ENCODE measurements around the gene TNFRSF9. TPM values are rescaled to one million over a fixed set of nuclear protein-coding genes. Genes with fewer than 3 reads are reported as not detected.

The TNFRSF9 gene
- total RNA-seq, 1 experiment from 2014 or later: not detected

GRCh38 chr1:7967651-7968050 is 27.0 kb upstream of the TNFRSF9 start:
- Mint-ChIP-seq H3K9me3 (no peaks in the 10 kb centered on the region), H3K4me1 (no peaks in the 10 kb centered on the region), H3K27me3 (ENCODE audit: low read depth) (no peaks in the 10 kb centered on the region), H3K4me3 (no peak overlapping the region), H3K36me3 (peaks cover 78% of the 10 kb centered on the region), H3K27ac (no peak overlapping the region)
- CTCF ChIA-PET: no interaction called here
- POLR2A ChIA-PET: no interaction called here
- DNase-seq (ENCODE audit: low spot score): no peak
- ATAC-seq: no peak
- TF ChIP-seq E2F1 (CRISPR knock-in tag; IDR thresholded peaks at IDR 0.05) (no peak), RELA (CRISPR knock-in tag; IDR thresholded peaks at IDR 0.05; ENCODE audit: borderline replicate concordance) (no peak), E2F4 (CRISPR knock-in tag; IDR thresholded peaks at IDR 0.05; ENCODE audit: borderline replicate concordance, low read depth) (no peak), NR2C2 (CRISPR knock-in tag; IDR thresholded peaks at IDR 0.05) (no peak), ZNF138 (CRISPR knock-in tag; conservative IDR thresholded peaks at IDR 0.05) (no peak), ZNF219 (CRISPR knock-in tag; IDR thresholded peaks at IDR 0.05; ENCODE audit: borderline replicate concordance) (no peak), ZNF396 (CRISPR knock-in tag; IDR thresholded peaks at IDR 0.05; ENCODE audit: borderline replicate concordance) (no peak), RORB (CRISPR knock-in tag; IDR thresholded peaks at IDR 0.05) (no peak), SP1 (CRISPR knock-in tag; conservative IDR thresholded peaks at IDR 0.05) (no peak), ELF4 (CRISPR knock-in tag; IDR thresholded peaks at IDR 0.05; ENCODE audit: low read depth) (no peak), ZNF121 (CRISPR knock-in tag; IDR thresholded peaks at IDR 0.05) (no peak), TP53 (CRISPR knock-in tag; IDR thresholded peaks at IDR 0.05) (no peak), GTF2I (CRISPR knock-in tag; conservative IDR thresholded peaks at IDR 0.05) (no peak)
- TF ChIP-seq, protein P1, sequence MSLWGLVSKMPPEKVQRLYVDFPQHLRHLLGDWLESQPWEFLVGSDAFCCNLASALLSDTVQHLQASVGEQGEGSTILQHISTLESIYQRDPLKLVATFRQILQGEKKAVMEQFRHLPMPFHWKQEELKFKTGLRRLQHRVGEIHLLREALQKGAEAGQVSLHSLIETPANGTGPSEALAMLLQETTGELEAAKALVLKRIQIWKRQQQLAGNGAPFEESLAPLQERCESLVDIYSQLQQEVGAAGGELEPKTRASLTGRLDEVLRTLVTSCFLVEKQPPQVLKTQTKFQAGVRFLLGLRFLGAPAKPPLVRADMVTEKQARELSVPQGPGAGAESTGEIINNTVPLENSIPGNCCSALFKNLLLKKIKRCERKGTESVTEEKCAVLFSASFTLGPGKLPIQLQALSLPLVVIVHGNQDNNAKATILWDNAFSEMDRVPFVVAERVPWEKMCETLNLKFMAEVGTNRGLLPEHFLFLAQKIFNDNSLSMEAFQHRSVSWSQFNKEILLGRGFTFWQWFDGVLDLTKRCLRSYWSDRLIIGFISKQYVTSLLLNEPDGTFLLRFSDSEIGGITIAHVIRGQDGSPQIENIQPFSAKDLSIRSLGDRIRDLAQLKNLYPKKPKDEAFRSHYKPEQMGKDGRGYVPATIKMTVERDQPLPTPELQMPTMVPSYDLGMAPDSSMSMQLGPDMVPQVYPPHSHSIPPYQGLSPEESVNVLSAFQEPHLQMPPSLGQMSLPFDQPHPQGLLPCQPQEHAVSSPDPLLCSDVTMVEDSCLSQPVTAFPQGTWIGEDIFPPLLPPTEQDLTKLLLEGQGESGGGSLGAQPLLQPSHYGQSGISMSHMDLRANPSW (CRISPR knock-in tag; conservative IDR thresholded peaks at IDR 0.05; ENCODE audit: low read depth): no peak
- TF ChIP-seq, protein P2, sequence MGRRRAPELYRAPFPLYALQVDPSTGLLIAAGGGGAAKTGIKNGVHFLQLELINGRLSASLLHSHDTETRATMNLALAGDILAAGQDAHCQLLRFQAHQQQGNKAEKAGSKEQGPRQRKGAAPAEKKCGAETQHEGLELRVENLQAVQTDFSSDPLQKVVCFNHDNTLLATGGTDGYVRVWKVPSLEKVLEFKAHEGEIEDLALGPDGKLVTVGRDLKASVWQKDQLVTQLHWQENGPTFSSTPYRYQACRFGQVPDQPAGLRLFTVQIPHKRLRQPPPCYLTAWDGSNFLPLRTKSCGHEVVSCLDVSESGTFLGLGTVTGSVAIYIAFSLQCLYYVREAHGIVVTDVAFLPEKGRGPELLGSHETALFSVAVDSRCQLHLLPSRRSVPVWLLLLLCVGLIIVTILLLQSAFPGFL (CRISPR knock-in tag; IDR thresholded peaks at IDR 0.05; ENCODE audit: borderline replicate concordance): no peak
- TF ChIP-seq, protein P3, sequence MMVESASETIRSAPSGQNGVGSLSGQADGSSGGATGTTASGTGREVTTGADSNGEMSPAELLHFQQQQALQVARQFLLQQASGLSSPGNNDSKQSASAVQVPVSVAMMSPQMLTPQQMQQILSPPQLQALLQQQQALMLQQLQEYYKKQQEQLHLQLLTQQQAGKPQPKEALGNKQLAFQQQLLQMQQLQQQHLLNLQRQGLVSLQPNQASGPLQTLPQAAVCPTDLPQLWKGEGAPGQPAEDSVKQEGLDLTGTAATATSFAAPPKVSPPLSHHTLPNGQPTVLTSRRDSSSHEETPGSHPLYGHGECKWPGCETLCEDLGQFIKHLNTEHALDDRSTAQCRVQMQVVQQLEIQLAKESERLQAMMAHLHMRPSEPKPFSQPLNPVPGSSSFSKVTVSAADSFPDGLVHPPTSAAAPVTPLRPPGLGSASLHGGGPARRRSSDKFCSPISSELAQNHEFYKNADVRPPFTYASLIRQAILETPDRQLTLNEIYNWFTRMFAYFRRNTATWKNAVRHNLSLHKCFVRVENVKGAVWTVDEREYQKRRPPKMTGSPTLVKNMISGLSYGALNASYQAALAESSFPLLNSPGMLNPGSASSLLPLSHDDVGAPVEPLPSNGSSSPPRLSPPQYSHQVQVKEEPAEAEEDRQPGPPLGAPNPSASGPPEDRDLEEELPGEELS (CRISPR knock-in tag; IDR thresholded peaks at IDR 0.05): no peak
- TF ChIP-seq, protein P4, sequence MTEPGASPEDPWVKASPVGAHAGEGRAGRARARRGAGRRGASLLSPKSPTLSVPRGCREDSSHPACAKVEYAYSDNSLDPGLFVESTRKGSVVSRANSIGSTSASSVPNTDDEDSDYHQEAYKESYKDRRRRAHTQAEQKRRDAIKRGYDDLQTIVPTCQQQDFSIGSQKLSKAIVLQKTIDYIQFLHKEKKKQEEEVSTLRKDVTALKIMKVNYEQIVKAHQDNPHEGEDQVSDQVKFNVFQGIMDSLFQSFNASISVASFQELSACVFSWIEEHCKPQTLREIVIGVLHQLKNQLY (CRISPR knock-in tag; IDR thresholded peaks at IDR 0.05): no peak

- Mint-ChIP-seq H3K36me3 (peaks cover 74% of the 10 kb centered on the region), H3K4me1 (peaks cover 3% of the 10 kb centered on the region; the same call in 1 of the 2 replicates), H3K27me3 (ENCODE audit: low read depth) (no peaks in the 10 kb centered on the region), H3K9me3 (no peaks in the 10 kb centered on the region), H3K27ac (no peak overlapping the region), H3K4me3 (no peak overlapping the region)
- DNase-seq (ENCODE audit: low spot score) (no peak), ATAC-seq (no peak)
- CTCF ChIA-PET: no interaction called here
- POLR2A ChIA-PET: no interaction called here
- TF ChIP-seq, protein P5, sequence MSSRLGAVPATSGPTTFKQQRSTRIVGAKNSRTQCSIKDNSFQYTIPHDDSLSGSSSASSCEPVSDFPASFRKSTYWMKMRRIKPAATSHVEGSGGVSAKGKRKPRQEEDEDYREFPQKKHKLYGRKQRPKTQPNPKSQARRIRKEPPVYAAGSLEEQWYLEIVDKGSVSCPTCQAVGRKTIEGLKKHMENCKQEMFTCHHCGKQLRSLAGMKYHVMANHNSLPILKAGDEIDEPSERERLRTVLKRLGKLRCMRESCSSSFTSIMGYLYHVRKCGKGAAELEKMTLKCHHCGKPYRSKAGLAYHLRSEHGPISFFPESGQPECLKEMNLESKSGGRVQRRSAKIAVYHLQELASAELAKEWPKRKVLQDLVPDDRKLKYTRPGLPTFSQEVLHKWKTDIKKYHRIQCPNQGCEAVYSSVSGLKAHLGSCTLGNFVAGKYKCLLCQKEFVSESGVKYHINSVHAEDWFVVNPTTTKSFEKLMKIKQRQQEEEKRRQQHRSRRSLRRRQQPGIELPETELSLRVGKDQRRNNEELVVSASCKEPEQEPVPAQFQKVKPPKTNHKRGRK (CRISPR knock-in tag; IDR thresholded peaks at IDR 0.05; ENCODE audit: borderline replicate concordance): no peak
- no peak for TF ChIP-seq ZNF219 (CRISPR knock-in tag; IDR thresholded peaks at IDR 0.05; ENCODE audit: borderline replicate concordance)
- no peak for TF ChIP-seq JUN (CRISPR knock-in tag; IDR thresholded peaks at IDR 0.05)
- TF ChIP-seq, protein P3 (CRISPR knock-in tag; IDR thresholded peaks at IDR 0.05): no peak
- TF ChIP-seq USF1 (CRISPR knock-in tag; IDR thresholded peaks at IDR 0.05): no peak
- no peak for TF ChIP-seq NR2C2 (CRISPR knock-in tag; IDR thresholded peaks at IDR 0.05)
- no peak for TF ChIP-seq IRF2 (CRISPR knock-in tag; IDR thresholded peaks at IDR 0.05; ENCODE audit: borderline replicate concordance, low read depth)
- no peak for TF ChIP-seq KAT7 (CRISPR knock-in tag; IDR thresholded peaks at IDR 0.05; ENCODE audit: borderline replicate concordance)
These were observed 26.6 kb upstream of the TNFRSF9 start for GRCh38 chr1:7967196-7967595.
